GM19468 (cell line): ENCODE data around the gene RIN3.
A peak's percentile ranks its signal among the peaks of the same experiment; 100 is the strongest.

ENCODE experiments used
- ATAC-seq: cut with Tn5 transposase; IDR thresholded peaks from one replicate; pipeline ENCODE4 v1.9.1; 2021; ENCODE audit warnings: mild to moderate bottlenecking, moderate library complexity, moderate number of reproducible peaks; ENCODE audit not compliant: unreplicated experiment; ENCODE audit errors: extremely low read depth

Gene RIN3

DNA sequence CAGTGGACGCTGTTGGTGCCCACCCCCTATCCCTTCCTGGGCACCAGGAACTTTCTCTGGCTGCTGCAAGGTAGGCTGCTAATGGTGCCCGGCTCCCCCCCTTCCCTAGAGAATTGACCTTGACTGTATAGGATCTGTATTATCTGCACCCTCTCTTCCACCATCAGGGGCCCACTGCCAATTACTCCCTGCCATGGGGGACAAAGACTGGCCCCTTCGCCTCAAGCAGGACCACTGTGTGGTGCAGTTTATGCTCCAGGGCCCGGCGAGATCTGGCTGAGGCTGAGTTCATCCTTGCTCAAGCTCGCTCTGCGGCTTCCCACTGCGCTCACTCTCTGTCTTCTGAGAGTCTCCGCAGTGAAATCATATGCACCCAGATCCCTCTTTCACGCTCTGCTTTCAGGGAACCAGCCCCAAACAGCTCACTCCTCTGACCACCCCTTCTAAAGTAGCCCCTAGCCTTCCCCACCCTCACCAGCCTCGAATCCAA is 139.6 kb downstream of the RIN3 start:
- ATAC-seq = no peak

DNA sequence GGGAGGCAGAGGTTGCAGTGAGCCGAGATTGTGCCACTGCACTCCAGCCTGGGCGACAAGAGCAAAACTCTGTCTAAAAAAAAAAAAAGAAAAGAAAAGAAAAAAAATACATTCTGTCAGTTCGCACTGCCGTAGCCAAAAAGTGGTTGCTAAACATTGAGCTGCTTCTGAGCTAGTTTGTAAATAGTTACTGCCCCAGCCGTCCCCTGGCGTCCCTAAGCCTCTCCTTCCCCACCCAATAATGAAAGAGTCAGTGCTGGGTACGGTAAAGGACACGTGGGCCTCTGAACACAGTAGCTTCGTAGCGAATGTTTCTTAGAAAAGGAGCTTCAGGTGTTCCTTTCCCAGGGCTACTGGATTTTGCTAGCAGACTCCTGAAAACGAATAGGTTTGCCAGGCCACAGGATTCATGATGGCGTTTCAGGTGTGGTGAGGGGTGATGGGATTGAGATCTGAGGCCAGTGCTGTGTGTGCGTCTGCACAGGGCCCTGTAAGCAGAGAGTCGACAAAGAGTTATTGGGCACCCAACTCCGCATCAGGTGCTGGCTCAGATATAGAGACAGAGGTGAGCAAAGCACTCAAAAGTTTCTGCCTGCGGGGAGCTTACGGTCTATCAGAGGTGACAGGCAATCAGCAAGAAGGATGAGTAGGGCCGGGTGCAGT is 140.8 kb downstream of the RIN3 start:
- no peak for ATAC-seq

DNA sequence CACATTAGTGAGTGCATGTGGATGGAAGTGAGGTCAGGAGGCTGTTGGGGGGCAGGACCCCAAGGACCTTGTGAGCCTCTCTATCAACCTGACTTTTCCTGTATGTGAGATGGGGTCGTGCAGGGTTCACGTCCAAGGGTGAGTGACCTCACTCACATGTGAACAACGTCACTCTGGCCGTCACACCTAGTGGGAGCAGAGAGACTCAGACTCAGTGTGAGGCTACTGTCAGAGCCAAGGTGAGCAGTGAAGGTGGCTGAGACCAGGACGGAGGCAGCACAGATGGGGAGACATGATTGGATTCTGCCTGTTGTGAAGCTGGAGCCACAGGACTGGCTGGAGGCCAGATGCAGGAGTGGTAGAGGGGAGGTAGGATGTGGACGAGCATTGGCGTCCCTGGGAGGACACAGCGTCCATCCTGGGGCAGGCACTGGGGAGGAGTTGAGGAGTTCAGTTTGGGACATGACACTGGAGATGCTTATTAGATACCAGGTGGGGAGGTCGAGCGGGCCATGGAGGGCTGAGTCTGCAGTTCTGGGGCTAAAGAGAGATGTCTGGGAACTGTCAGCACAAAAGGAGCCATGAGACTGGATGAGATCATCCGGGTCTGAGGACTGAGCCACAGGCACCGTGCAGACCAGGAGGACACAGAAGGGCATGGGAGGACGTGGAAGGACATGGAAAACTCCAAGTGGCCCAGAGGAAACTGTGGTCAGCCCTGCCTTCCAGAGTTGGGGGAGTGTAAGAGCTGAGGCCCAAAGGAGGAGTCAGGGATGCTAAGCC is 142.0 kb downstream of the RIN3 start:
- no peak for ATAC-seq

DNA sequence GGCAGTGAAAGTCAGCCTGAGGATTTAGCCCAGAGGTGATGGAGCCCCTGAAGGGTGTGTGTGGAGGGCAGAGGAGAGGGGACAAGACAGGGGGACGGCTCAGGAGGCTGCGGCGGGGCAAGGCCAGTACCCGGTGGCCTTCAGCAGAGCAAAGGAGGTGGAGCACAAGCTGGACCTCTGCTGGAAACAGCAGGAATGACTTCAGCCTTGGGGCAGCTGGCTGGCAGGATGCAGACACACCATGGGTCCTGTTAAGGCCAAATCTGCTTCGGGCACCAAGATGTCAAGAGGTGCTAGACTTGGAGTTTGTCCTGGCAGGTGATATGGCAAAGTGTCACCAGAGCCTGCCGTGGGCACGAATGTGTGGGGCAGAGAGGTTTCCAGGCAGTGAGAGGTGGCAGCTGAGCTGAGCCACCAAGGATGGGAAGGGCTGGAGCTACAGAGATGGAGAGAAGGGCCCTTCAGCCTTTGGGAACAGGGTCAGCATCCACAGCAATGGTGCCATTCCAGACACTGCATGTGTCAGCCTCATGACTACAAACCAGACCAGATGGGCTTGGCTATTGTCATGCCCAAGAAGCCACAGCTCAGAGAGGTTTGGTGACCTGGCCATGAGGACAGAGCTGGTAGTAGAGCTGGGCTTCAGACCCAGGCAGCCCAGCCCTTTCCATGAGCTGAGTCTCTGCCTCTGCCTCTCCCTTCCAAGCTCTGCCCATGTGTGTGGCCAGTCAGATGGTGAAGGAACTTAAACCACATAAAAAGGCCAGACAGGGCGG is 142.9 kb downstream of the RIN3 start:
- no peak for ATAC-seq

DNA sequence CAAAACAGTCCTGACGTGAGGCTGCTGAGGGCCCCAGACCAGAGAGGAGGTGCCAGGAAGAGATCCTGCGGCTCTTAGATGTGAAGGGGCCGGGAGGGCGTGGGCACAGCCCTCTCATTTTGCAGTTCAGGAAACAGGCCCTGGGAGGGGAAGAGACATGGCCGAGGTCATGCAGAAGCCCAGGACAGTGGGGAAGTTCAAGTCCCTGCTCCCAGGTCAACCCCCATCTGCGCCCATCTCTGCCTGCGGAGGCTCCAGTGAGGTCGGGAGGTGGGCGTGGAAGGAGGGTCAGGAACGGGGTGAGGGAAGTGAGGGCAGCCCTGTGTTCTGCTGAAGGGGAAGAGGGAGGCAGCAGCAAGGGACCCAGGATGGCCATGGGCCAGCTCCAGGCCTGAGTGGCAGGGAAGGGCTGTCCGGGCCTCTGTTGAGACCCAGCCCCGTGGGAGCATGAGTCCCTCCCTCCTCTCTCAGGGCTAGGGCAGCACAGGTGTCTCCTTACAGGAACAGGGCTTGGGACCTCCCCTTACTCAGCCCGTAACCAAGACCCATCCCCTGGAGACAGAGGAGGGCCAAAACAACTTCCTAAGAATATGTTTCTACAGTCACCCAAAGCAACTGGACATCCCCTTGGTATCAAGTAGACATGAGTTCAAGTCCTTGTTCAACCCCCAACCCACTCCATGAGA is 144.0 kb downstream of the RIN3 start:
- ATAC-seq = no peak

DNA sequence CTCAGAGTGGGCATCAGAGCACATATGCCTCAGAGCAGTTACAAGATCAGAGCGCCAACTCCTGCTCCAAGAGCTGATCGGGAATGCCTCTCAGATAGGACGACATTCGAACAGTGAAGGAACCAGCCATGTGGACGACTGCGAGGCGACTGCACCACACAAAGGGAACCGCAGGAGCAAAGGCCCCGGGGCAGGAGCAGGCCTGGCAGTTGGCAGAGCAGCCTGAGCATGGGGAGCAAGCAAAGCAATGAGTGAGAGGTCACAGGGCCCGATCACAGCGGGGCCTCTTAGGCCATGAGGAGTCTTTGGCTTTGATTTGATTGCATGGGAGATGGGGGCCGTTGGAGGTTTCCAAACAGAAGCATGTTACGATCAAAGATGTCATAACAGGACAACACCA is 144.6 kb downstream of the RIN3 start:
- no peak for ATAC-seq

DNA sequence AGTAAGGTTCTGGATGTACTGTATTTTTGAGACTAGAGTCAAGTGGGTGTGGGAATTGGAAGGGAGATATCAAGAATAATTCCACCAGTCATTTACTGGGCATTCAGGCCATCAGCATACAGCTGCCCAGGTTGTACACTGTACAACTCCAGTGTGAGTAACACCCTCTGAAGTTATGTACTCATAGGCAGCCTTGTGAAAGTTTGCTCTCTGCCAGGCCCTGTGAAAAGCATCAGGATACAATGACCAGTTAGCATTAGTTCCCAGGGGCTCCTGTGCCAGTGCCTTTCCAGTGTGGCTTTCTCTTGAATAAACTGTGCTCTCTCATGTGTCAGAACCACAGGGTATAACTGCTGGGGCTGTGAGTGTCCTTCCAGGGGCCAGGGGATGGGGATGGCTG is 145.1 kb downstream of the RIN3 start:
- ATAC-seq = no peak

DNA sequence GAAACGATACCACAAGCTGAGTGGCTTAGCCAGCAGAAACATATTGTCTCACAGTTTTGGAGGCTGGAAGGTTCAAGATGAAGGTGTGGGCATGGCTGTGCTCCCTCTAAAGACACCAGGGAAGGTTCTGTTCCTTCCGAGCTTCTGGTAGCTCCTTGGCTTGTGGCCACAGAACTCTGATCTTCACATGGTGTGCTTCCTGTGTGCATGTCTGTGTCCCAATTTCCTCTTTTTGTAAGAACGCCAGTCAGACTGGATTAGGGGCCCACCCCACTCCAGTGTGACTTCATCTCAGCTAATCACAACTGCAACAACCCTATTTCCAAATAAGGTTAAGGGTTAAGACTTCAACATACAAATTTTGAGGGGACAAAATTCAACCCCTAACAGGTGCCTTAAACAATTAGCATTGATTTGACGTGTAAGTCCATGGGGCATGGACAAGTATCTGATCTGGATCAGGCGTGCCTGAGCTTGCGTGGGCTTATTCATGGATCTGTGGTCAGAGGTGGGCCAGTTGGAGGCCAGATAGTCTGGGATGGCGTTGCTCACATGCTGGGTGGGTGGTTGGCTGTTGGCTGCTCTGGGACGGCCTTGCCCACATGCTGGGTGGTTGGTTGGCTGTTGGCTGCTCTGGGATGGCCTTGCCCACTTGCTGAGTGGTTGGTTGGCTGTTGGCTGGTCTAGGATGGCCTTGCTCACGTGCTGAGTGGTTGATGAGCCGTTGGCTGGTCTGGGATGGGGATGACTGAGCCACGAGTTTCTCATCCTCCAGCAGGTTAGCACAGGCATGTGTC is 146.4 kb downstream of the RIN3 start:
- peak; percentile 5 for ATAC-seq

DNA sequence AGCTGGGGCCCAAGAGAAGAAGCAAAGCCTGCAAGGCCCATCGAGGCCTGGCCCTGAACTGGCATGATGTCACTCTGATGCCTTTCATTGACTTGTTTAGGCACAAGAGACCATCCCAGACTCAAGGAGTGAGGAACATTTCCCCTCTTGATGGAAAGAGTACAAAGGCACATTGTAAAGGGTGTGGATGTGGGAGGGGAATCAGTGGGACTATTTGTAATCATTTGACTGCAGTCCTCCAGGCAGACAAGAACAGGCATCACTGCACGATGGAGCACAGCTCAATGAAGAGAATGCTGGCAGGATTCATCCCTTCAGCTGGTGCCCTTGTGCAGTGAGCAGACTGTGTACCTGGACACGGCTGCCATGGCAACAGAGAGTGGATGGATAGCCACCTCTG is 147.0 kb downstream of the RIN3 start:
- no peak for ATAC-seq

DNA sequence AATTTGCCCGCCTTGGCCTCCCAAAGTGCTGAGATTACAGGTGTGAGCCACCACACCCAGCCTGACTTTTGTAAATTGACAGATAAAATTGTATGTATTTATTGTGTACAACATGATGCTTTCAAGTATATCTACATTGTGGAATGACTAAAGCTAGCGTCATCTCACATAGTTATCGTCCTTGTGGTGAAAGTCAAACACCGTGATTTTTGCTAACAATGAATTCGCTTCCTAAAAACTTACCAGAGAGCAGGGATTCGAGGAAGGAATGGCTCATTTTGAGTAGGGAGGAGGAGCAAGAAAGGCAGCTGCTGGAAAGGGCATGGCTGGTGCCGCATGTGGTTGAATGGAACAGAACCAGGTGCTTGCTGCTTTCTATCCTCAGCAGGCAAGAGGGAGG is 149.5 kb downstream of the RIN3 start:
- ATAC-seq = no peak

DNA sequence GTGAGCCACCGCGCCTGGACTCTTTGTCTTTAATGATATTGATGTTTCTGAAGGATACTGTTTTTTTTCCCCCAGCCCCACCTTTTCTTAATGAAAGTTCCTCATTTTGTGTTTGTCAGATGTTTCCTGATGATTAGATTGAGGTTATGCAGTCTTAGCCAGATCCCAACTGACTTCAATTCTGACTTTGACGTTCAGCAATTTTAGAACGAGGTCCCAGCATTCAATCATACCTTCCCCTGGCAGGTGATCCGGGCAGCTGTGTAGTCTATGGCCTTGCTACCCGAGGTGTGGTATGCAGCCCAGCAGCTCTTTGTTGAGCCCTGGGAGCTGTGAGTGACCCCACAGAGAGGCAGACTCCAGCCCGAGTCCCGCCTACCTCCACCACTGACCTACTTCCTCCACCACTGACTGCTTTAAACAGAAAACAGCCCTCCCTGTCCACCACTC is 152.1 kb downstream of the RIN3 start:
- ATAC-seq = no peak

DNA sequence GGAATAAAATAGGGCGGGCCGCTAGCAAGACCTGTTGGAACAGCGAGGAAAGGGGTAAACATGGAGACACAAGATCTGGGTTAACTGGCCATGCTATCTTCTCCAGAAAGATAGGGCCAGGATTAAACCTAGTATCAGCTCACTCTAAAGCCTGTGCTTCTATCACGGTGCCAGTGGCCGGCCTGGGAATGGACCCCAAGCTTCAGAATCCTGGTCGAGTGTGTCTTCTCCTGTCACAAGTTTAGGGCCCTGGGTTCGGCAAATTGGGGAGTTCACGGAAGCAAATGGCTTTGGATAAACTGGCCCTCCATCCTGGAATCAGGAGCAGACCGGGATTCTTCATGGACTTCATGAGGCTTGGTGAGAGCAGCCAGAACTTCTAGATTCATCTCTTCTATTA is 152.7 kb downstream of the RIN3 start:
- ATAC-seq = no peak

DNA sequence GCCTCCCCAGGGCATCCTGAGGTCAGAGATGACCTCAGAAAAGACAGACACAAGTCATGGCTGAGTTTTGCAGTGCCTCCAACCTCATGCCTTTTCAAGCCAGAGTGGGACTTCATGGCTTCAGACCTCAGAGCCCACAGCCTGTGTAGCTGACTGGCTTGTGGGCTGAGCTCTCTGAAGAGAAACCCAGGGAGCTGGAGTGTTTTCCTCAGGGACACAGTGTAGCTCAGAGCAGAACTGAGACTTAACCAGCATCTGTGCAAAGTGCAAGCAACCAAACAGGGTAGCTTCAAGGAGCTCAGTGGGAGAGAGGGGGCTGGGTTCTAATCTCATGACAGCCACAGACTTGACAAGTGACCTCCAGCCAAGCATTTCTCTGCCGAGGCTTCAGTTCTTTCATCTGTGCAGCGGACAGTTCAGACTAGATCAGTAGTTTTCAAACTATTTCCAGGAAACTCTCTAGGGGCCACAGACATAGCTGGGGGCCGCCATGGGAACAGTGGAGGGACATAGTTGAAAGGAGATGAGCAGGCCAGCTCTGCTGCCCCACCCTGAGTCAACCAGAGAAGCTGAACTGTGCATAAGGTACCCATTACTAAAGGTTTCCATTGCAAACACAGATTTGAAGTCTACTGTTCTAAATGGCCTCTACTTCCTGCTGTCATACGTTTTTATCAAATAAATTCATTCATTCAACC is 154.8 kb downstream of the RIN3 start:
- ATAC-seq = no peak

DNA sequence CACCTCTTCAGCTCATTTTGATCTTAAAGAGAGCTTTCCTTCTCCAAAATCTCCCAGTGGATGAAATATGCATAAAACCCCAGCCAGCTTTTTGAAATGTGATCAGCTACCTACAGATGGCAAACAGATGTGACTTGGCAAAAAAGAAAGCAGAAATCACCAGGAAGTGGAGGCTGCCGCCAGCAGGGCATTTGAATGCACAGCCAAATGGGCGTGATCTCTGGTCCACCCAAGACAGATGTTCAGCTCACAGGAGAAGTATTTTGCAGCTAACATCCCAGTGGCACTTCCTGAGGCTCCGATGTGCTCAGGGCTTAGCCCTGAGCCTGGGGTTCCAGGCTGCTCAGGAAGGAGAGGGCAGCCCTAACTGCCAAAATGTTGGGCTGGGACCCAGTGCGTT is 156.6 kb downstream of the RIN3 start:
- peak; percentile 20 for ATAC-seq

DNA sequence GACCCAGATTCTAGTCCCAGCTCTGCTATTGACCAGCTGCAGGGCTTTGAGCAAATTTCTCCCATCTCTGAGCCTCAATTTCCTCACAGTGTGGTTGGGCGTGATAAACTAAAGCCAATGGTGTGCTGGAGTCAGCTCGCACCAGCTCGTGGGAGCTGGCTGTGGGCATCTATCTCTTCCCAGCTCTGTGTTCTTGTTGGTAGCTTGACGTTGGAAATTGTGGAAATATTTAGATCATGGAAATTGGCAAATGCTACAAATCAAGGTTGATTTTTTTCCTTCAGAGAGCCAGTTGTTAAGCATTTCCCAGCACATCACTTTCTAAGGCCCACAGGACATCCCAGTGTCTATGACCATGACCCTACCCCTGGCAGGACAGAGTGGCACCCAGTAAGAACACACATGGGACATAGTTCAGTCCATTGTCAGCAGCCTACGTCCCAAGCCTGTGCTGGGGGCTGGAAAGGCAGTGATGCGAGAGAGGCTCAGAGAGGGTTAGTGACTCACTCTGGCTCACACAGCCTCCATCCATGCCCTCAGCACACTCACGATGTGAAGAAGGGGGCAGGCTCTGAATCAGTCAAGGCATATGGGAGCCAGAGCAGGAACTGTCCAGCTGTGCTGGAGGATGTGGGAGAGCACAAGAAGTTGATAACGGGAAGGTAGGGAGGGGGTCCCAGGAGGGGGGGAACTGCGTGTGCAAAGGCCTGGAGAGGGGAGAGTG is 157.2 kb downstream of the RIN3 start:
- no peak for ATAC-seq

DNA sequence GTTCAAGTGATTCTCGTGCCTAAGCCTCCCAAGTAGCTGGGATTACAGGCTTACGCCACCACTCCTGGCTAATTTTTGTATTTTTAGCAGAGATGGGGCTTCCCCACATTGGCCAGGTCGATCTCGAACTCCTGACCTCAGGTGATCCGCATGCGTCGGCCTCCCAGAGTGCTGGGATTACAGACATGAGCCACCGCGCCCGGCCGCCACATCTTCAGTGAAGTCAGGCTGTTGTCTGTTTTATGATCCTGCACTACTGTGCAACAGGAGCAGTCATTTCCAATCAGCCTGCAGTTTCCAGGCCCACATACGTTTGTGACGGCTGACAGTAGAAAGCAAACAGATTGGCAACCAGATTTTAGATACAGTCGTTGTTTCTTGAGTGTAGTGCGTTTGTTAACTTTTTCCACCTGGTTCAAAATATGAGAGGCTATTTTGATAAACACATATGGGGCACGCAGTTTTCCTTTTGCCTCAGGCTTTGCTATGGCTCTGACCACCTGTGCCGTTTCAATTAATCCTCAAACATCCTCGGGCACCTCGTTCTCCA is 160.1 kb downstream of the RIN3 start:
- ATAC-seq = no peak

DNA sequence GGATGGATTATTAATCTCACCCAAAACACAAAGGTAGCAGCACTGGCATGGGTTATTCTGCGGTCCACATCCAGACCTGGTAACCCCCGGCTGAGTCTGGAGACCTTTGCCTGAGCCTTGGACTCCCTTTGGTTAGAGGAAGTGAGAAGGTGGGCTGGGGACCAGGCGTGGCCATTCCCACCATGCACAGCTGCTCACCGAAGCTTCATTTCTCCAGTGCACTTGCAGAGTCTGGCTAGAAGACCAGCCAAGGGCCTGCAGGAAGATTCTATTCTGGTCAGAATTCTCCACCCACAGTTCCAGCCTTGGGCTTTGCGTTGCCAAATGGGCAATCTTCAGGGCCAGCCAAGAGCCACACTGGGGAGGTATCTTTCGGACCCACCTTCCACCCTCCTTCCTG is 161.8 kb downstream of the RIN3 start:
- no peak for ATAC-seq

DNA sequence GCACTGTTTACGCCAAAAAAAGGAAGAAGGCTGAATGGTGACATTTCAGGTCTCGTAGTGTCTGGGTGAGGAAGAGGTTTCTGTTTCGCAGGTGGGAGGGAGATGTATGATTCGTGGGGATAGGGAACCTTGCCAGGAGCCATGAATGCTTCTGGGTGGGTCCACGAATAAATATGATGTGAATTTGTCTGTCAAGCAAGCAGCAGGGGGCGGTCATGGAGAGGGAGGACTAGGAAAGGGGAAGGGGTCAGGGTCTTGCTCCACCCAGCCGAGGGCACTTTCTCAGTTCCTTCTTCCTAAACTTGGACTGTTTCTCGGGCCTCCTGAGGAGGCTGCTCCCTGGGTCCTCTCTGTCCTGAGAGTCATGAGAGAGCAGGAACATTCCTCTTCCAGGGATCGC is 162.4 kb downstream of the RIN3 start:
- no peak for ATAC-seq
